Activated CD4-positive, alpha-beta T cell treated with anti-CD3 and anti-CD28 coated beads, Interleukin-10, Interleukin-2, amounts not matched to agents 100 ng/mL and 50 ng/mL, durations not matched to agents 16 hours and 8 hours (primary cell): ENCODE measurements around the gene NAA80.
"Not testable (repeated sequence)": the region's sequence is repeated elsewhere in the genome, so short reads cannot be mapped to it uniquely, and the experiment has no call there.

Experiments used
- DNase-seq: peaks from one replicate; pipeline ENCODE4 v3.0.0-alpha.2; 2020

Gene NAA80

GRCh38 chr3:50288387-50289007, 10.7 kb downstream of the NAA80 start:
- no peak for DNase-seq

GRCh38 chr3:50287262-50287661, 11.9 kb downstream of the NAA80 start:
- no peak for DNase-seq

- no peak for DNase-seq
Observed at GRCh38 chr3:50286322-50287227, 12.6 kb downstream of the NAA80 start.

DNA sequence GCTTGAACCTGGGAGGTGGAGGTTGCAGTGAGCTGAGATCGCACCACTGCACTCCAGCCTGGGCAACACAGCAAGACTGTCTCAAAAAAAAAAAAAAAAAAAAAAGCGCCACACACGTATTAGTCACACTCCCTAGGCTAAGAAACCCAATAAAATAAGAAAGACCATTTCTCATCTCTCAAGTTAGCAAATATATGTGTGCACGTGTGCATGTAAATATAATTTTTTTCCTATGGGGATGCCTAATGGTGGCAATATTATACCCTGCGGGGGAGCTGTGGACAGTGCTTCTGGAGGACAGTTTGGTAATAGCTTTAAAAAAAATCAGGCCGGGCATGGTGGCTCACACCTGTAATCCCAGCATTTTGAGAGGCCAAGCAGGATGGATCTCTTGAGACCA, 15.1 kb downstream of the NAA80 start:
- not testable (repeated sequence) for DNase-seq

DNA sequence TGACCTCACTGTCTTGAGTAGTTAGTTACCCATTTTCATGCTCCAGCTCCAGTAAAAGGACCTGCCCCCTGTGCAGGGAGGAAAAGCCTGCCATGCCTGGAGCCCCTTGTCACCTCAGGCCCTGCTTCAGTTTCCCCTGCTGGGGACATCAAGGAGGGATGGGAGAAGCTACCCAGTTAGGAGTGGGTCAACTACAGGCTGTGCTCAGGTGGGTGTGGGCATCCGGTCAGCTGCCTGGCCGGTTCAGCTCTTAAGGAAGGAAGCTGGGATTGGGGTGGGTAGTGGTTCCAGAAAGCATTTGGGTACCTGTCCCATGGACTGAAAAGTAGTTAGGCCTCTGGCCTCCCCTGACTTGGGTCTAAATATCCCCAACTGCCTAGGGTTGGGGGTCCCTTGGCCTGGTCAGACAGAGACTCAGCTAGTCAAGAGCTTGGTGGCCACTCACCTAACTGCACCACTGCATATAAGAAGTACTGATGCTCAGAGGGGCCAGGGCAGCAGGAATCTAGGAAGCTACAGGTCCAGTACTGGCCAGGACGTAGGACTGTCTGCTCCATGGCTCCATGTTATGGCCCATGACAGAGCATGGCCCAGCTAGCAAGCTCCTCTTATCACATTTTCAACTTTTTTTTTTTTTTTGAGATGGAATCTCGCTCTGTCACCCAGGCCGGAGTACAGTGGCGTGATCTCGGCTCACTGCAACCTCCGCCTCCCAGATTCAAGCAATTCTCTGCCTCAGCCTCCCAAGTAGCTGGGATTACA, 19.8 kb downstream of the NAA80 start:
- no peak for DNase-seq

GRCh38 chr3:50278880-50279224, 20.4 kb downstream of the NAA80 start, which contains the start of gene LSMEM2:
Gene LSMEM2, plus strand, starts transcription at chr3:50279087. Its CDS starts 27 bp downstream, at chr3:50279114.
- no peak for DNase-seq

DNA sequence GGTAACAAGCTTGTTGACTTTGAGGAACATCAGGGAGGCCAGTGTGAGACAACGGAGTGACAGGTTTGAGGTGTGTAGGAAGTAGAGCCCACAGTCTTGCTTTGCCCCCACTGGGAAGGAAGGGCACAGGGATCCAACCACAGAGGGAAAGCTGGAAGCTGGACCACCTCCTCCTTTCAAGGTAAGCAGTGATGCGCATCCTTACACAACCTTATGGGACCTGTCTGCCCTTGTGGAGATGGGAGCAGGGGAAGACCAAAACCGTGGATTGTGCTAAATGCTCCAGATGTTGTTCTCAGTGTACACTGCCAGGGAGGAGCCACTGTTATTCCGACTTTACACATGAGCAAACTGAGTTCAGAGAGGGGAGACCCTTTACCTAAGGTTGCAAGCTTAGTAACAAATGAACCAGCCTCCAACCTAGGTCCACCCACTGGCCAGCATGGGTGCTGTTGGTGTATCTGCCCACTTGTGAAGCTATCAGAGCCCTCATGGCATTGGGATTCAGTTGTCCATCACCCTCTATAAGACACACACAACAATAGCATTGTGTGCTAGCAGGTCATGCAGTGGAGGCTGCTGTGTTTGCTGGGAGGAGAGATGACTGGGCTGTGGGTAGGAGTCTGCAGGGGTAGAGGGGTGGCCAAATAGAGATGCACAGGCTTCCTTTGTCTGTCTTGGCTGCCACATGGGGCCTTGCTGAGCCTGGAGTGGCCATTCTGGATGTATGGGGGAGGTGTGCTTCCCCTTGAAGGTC, 20.9 kb downstream of the NAA80 start:
- no peak for DNase-seq

DNA sequence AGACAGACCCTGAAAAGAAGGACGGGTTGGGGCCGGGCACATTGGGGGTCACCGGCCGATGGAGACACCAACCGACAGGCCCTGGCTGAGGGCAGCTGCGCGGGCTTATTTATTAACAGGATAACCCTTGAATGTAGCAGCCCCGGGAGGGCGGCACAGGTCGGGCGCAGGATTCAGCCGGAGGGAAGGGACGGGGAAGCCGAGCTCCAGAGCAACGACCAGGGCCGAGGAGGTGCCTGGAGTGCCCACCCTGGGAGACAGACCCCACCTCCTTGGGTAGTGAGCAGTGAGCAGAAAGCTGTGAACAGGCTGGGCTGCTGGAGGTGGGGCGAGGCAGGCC, 22.5 kb downstream of the NAA80 start:
- DNase-seq, result no peak

DNA sequence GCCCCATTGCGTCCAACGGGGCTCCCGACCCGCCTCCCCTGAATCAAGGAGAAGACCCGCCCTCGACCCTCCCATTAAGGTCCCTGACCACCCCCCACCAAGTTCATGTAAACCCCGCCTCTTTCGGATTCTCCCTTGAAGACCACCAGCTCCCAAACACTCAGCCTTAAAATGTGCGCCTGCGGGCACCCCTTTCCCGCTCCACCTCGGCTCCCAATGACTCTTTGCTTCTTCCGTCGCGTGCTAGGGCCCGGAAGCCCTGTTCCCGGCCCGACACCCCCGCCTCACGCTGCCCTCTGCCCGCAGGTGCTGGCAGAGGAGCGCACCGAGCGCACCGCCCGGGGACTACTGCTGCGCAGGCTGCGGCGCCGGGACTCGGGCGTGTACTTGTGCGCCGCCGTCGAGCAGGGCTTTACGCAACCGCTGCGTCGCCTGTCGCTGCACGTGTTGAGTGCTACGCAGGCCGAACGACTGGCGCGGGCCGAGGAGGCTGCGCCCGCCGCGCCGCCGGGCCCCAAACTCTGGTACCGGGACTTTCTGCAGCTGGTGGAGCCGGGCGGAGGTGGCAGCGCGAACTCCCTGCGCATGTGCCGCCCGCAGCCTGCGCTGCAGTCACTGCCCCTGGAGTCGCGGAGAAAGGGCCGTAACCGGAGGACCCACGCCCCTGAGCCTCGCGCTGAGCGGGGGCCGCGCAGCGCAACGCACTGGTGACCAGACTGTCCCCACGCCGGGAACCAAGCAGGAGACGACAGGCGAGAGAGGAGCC, 23.0 kb downstream of the NAA80 start:
- DNase-seq, result peak; percentile 56

DNA sequence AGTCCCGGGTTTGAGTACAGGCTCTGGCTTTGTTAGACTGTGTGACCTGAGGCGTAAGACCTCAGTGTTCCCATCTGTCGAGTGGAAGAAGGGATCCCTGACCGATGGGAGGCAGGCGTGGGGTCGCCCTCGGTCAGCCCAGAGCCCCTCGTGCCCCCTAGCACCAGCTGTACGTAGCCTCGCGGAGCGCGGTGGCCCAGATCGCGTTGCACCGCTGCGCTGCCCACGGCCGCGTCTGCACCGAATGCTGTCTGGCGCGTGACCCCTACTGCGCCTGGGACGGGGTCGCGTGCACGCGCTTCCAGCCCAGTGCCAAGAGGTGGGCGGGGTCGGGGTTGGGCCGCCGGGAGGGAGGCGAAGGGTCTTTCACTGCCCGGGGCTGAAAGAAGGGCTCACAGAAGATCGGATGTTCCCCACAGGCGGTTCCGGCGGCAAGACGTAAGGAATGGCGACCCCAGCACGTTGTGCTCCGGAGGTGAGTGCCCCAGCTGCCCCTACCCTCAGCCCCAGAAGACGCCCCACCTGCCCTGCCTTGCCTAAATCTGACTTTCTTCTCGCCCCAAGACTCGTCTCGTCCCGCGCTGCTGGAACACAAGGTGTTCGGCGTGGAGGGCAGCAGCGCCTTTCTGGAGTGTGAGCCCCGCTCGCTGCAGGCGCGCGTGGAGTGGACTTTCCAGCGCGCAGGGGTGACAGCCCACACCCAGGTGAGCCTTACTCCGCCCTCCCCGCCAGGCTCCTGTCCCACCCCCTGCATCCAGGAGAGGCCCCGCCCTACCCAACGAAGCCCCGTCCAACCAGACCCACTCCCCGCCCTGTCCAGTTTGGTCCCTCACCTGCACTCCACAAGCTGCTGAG, 23.8 kb downstream of the NAA80 start:
- DNase-seq, result no peak

DNA sequence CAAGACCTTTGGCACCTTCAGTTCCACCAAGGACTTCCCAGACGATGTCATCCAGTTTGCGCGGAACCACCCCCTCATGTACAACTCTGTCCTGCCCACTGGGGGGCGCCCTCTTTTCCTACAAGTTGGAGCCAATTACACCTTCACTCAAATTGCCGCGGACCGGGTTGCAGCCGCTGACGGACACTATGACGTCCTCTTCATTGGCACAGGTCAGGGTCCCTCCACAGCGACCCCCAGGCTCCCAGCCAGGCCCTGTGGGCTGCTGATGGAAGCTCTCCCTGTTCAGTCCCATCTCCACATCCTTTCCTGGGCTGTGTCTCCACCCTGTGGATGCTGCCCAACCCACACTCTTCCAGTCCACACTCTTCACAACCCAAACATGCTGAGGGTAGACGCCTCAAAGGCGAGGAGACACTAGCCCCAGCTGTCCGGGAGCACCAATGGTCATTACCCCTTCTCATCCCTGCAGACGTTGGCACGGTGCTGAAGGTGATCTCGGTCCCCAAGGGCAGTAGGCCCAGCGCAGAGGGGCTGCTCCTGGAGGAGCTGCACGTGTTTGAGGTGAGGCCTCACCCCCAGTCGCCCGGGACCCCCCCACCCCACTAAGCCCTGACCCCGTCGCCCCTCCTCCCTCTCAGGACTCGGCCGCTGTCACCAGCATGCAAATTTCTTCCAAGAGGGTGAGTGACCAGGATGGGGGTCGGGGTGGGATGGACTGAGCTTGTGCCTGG, 24.7 kb downstream of the NAA80 start:
- DNase-seq, result peak; percentile 82

GRCh38 chr3:50273689-50274065, 25.5 kb downstream of the NAA80 start:
- DNase-seq, result no peak

DNA sequence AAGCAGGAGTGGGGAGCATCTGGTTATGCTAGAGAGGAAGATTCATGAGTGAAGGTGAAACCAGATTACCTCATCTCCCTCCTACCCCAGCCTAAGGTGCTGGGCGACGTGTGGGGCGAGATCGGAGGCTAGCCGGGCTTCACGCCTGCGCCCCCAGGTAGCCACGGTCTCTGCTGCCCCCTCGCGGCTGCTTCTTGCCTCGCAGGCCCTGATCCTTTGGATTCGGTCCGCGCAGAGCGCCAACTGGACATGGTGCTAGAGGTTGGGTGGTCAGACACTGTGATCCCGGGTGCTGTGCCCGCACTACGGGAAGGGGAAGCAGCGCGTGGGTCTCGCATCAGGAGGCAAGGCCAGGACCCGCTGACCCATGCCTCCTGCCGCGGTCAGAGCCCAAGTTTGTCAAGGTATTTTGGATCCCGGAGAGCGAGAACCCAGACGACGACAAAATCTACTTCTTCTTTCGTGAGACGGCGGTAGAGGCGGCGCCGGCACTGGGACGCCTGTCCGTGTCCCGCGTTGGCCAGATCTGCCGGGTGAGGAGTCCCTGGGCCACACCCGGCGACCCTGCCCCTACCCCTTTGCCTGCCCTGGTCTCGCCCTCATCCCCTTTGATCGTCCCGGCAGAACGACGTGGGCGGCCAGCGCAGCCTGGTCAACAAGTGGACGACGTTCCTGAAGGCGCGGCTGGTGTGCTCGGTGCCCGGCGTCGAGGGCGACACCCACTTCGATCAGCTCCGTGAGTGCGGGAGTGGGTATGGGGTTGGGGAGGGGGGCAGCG, 26.1 kb downstream of the NAA80 start:
- peak; percentile 92 for DNase-seq

DNA sequence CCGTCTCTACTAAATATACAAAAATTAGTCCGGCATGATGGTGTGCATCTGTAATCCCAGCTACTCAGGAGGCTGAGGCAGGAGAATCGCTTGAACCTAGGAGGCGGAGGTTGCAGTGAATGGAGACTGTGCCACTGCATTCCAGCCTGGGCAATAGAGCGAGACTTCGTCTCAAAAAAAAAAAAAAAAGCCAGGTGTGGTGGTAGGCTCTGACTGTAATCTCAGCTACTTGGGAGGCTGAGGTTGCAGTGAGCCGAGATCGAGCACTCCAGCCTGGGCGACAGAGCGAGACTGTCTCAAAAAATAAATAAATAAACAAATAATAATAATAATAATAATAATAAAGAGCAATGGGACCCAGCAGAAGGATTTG, 26.7 kb downstream of the NAA80 start:
- not testable (repeated sequence) for DNase-seq

DNA sequence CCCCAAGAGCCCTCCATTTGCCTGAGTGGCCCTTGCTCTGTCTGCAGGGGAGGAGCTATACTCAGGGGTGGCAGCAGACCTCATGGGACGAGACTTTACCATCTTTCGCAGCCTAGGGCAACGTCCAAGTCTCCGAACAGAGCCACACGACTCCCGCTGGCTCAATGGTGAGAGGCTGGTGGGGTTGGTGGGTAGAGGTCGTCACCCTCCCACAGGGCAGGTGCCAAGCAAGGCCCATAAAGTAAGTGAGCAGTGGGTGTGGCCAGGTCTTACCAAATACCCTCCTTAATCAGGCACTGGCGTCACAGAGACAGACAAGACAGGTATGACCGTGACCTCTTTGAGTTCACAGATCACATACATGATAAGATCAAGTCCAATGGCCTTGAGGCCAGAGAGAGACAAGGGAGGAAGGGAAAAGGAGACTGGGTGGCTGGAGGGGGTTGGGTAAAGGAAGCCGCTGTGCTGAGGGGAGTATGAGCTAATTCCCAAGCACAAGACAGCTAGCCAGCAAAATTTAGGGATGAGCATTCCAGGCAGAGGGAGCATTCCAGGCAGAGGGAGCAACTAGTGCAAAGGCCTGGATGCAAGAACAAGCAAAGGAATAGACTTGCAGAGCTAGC, 27.8 kb downstream of the NAA80 start:
- no peak for DNase-seq

- no peak for DNase-seq
Observed at GRCh38 chr3:50270422-50271224, 28.6 kb downstream of the NAA80 start.

DNA sequence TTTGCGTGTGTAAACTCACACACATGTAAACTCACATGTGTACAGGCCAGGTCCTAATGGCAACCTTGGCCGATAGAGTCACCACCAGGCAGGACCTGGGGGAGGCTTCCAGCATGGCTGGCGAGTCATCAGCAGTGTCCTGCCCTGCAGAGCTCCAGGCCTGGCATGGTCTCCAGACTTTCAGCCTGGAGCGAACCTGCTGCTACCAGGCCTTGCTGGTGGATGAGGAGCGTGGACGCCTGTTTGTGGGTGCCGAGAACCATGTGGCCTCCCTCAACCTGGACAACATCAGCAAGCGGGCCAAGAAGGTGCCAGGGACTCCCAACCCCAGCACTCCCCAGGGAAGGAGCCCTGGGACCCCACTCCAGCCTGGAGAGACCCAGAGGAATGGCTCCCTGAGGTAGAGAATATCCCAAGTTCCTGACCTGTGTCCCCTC, 29.2 kb downstream of the NAA80 start:
- DNase-seq, result no peak

DNA sequence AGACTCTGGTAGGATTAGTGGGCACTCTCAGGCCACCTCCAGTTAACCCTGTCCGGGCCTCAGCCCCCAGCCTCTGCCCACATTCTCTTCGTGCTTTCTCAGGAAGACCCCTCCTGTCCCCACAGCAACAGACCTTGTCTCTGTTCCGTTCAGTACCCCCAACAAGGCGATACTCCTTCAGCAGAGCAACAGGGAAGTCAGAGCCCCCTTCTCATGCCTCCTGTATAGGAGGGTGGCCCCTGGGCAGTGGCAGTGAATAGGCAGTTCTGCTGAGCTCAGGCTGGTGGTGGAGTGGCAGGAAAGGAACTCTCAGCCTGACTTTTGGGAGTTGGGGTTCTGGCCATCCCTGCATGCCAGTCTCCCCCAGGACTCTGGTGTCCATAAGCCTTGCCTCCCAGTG, 29.7 kb downstream of the NAA80 start:
- DNase-seq, result no peak
